Amniotic epithelial cell (primary cell): ENCODE results near the gene HES4.
A peak's percentile ranks its signal among the peaks of the same experiment; 100 is the strongest.

Experiments
- DNase-seq: peaks from one replicate; pipeline ENCODE4 v3.0.0-alpha.2; 2010; ENCODE audit warnings: low read depth

HES4 gene

GRCh38 chr1:965526-966134, 34.3 kb downstream of the HES4 start:
- DNase-seq, result no peak

- no peak for DNase-seq
Measured at GRCh38 chr1:964691-965525, 35.0 kb downstream of the HES4 start.

- no peak for DNase-seq
Measured at GRCh38 chr1:963746-964525, 36.0 kb downstream of the HES4 start.

GRCh38 chr1:963301-963651, 36.6 kb downstream of the HES4 start:
- DNase-seq, result no peak

GRCh38 chr1:962381-963300, 37.3 kb downstream of the HES4 start:
- DNase-seq, result no peak

GRCh38 chr1:961132-961669, 38.7 kb downstream of the HES4 start:
- DNase-seq, result no peak

GRCh38 chr1:960363-961131, 39.4 kb downstream of the HES4 start, which contains the start of gene KLHL17:
TSS of gene KLHL17 (plus strand) at chr1:960584. CDS start at chr1:960694, 110 bp downstream.
- DNase-seq, result peak; percentile 45

GRCh38 chr1:959731-960362, 40.0 kb downstream of the HES4 start:
- no peak for DNase-seq

GRCh38 chr1:958823-959730, 40.8 kb downstream of the HES4 start, which contains the start of gene NOC2L:
TSS of gene NOC2L (minus strand) at chr1:959256. CDS start at chr1:959240, 16 bp downstream.
- DNase-seq, result peak; percentile 76

GRCh38 chr1:956636-957035, 43.3 kb downstream of the HES4 start:
- no peak for DNase-seq

- DNase-seq, result no peak
Measured at GRCh38 chr1:955474-955873, 44.4 kb downstream of the HES4 start.

GRCh38 chr1:954927-955326, 45.0 kb downstream of the HES4 start:
- no peak for DNase-seq

GRCh38 chr1:953524-954320, 46.2 kb downstream of the HES4 start:
- no peak for DNase-seq

GRCh38 chr1:952603-953002, 47.3 kb downstream of the HES4 start:
- no peak for DNase-seq

- DNase-seq, result no peak
Measured at GRCh38 chr1:952201-952600, 47.7 kb downstream of the HES4 start.

- DNase-seq, result peak; percentile 51
Measured at GRCh38 chr1:951364-951763, 48.5 kb downstream of the HES4 start.

- no peak for DNase-seq
Measured at GRCh38 chr1:950881-951280, 49.0 kb downstream of the HES4 start.

- DNase-seq, result no peak
Measured at GRCh38 chr1:950268-950667, 49.6 kb downstream of the HES4 start.
